A673 (cell line): ENCODE data around the gene USP15.

Experiments
- EZH2 ChIP-seq: fragments of 200-600 bp; sonication (generic); IDR thresholded peaks from 2 replicates; pipeline ENCODE4 v1.6.1; 2017; ENCODE audit warnings: borderline replicate concordance, low read depth, mild to moderate bottlenecking, mixed read lengths, antibody characterized with exemption, low read length; ENCODE audit not compliant: poor library complexity, severe bottlenecking
- TF ChIP-seq, protein P1 (sequence below): fragments of 300-800, 200-600 bp; sonication (generic); conservative IDR thresholded peaks from 2 replicates; pipeline ENCODE4 v1.5.1; 2017; ENCODE audit warnings: low read depth, mild to moderate bottlenecking, antibody characterized with exemption, low read length, moderate library complexity, mixed read lengths

DNA sequence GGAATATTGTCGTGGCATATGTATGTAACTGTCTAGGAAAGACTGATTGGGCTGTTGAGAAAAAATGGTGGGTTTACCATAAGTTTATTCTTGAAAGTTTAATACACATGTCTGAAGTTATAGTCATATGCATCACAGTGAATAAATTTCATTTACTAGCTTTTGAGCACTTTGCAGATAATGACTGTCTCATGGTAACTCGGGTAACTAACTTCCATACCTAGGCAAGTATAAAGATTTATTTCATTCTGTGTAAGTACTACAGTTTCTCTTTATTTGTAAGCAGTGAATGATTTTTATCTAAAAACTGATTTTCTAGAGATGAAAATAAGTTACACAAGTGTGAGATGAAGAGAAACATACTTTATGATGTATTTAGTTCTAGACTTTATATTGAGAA is 3.0 kb downstream of the USP15 start:
- TF ChIP-seq, protein P1, sequence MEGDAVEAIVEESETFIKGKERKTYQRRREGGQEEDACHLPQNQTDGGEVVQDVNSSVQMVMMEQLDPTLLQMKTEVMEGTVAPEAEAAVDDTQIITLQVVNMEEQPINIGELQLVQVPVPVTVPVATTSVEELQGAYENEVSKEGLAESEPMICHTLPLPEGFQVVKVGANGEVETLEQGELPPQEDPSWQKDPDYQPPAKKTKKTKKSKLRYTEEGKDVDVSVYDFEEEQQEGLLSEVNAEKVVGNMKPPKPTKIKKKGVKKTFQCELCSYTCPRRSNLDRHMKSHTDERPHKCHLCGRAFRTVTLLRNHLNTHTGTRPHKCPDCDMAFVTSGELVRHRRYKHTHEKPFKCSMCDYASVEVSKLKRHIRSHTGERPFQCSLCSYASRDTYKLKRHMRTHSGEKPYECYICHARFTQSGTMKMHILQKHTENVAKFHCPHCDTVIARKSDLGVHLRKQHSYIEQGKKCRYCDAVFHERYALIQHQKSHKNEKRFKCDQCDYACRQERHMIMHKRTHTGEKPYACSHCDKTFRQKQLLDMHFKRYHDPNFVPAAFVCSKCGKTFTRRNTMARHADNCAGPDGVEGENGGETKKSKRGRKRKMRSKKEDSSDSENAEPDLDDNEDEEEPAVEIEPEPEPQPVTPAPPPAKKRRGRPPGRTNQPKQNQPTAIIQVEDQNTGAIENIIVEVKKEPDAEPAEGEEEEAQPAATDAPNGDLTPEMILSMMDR, result no peak
- TF ChIP-seq EZH2, result no peak
